ENCODE results near the gene PTPRM. TPM values are rescaled to one million over a fixed set of nuclear protein-coding genes. Genes with fewer than 3 reads are reported as not detected.

Gene PTPRM
- total RNA-seq, 1 experiment from 2014 or later: 6.2 TPM

DNA sequence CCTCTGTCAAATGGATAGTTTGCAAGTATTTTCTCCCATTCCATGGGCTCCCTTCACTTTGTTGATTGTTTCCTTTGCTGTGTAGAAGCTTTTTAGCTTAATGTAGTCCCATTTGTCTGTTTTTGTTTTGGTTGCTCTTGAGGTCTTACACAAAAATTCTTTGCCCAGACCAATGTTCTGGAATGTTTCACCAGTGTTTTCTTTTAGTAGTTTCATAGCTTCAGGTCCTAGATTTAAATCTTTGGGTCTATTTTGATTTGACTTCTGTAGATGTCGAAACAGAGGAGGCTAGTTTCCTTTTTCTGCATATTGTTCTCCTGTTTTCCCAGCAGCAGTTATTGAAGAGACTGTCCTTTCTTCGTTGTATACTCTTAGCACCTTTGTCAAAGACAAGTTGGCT, 351.6 kb downstream of the PTPRM start:
- H2BK12ac ChIP-seq (ENCODE audit: insufficient read length, low read depth, low read length): no peak overlapping the region
- no peaks in the 10 kb centered on the region; a peak in 1 of 7 replicates for H3K36me3 Mint-ChIP-seq (ENCODE audit: insufficient read depth in 1 of 3, low read depth in 3 of 3)
- no peaks in the 10 kb centered on the region for H3K79me2 ChIP-seq (ENCODE audit: insufficient read depth, low read length)
- no peak overlapping the region for H2BK120ac ChIP-seq (ENCODE audit: low read depth, low read length, poor library complexity, severe bottlenecking)
- no peak overlapping the region for H2BK5ac ChIP-seq (ENCODE audit: insufficient read length, low read length)
- no peaks in the 10 kb centered on the region for H4K20me1 ChIP-seq (ENCODE audit: control insufficient read depth, insufficient read depth, insufficient read length)
- no peak overlapping the region for H3K23ac ChIP-seq (ENCODE audit: insufficient read length, low read depth, low read length)
- no peak overlapping the region for H3K27ac Mint-ChIP-seq
- H3K4me3 Mint-ChIP-seq: no peak overlapping the region
- H4K5ac ChIP-seq (ENCODE audit: insufficient read length, low read depth, low read length): no peak overlapping the region
- H3K4me2 ChIP-seq (ENCODE audit: insufficient read depth, insufficient read length, low read length): no peak overlapping the region
- H3K9ac ChIP-seq (ENCODE audit: extremely low read depth, insufficient read length, low read length): no peak overlapping the region
- no peak overlapping the region for H2AK5ac ChIP-seq (ENCODE audit: insufficient read length, low read length)
- H3K4ac ChIP-seq (ENCODE audit: low read depth, low read length): no peak overlapping the region
- no peaks in the 10 kb centered on the region for H3K79me1 ChIP-seq (ENCODE audit: insufficient read depth, low read depth, low read length, poor library complexity, severe bottlenecking)
- H2BK15ac ChIP-seq (ENCODE audit: low read depth, low read length): no peak overlapping the region
- TF ChIP-seq, protein P1, sequence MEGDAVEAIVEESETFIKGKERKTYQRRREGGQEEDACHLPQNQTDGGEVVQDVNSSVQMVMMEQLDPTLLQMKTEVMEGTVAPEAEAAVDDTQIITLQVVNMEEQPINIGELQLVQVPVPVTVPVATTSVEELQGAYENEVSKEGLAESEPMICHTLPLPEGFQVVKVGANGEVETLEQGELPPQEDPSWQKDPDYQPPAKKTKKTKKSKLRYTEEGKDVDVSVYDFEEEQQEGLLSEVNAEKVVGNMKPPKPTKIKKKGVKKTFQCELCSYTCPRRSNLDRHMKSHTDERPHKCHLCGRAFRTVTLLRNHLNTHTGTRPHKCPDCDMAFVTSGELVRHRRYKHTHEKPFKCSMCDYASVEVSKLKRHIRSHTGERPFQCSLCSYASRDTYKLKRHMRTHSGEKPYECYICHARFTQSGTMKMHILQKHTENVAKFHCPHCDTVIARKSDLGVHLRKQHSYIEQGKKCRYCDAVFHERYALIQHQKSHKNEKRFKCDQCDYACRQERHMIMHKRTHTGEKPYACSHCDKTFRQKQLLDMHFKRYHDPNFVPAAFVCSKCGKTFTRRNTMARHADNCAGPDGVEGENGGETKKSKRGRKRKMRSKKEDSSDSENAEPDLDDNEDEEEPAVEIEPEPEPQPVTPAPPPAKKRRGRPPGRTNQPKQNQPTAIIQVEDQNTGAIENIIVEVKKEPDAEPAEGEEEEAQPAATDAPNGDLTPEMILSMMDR (conservative IDR thresholded peaks at IDR 0.05): no peak
- no peak overlapping the region for H2BK20ac ChIP-seq (ENCODE audit: low read depth, low read length, poor library complexity, severe bottlenecking)
- peaks cover 3% of the 10 kb centered on the region; the same call in 1 of the 2 replicates for H3K4me1 ChIP-seq (ENCODE audit: insufficient read depth, low read length)
- H3K9me3 Mint-ChIP-seq: 0 out of 5 replicates have a peak, but pooled peaks cover 0 to 3% of the 10 kb centered on the region in 2 experiments
- no peak overlapping the region for H3K18ac ChIP-seq (ENCODE audit: insufficient read length, low read depth, low read length)
- H3K14ac ChIP-seq (ENCODE audit: insufficient read depth, low read length): no peak overlapping the region
- DNase-seq: no peak
- no peaks in the 10 kb centered on the region for H3K23me2 ChIP-seq (ENCODE audit: insufficient read length, low read depth, low read length, poor library complexity, severe bottlenecking)
- peaks cover 4% of the 10 kb centered on the region in 2 experiments; a peak in 3 of 4 replicates for H3K4me1 Mint-ChIP-seq
- no peaks in the 10 kb centered on the region for H3K9me3 ChIP-seq (ENCODE audit: control insufficient read depth, low read depth, low read length)
- H3T11ph ChIP-seq (ENCODE audit: low read length): no peak overlapping the region
- no peak overlapping the region for H3K27ac ChIP-seq (ENCODE audit: insufficient read length, low read depth, low read length)
- no peak overlapping the region for H2AFZ ChIP-seq (ENCODE audit: low read length)
- no peak overlapping the region for H4K8ac ChIP-seq (replicated peaks; ENCODE audit: insufficient read length, low read depth, low read length)
- H3K56ac ChIP-seq (ENCODE audit: insufficient read length, low read depth, low read length): no peak overlapping the region
- H3K27me3 Mint-ChIP-seq (ENCODE audit: low read depth): no peaks in the 10 kb centered on the region
- WGBS (ENCODE audit: extremely low coverage, insufficient read length, low lambda C conversion rate): no CpG with 5 or more reads among the region's 2 CpGs
- H3K27me3 ChIP-seq (ENCODE audit: insufficient read depth, low read length): no peaks in the 10 kb centered on the region
- no peak overlapping the region for H4K91ac ChIP-seq (ENCODE audit: insufficient read length, low read depth, low read length)
